NCI-H345 (cell line): ENCODE data around the gene ALK.

Experiments used
- DNase-seq: peaks from one replicate; lab custom pipeline; 2025; lab: John Stamatoyannopoulos, UW

The ALK gene

DNA sequence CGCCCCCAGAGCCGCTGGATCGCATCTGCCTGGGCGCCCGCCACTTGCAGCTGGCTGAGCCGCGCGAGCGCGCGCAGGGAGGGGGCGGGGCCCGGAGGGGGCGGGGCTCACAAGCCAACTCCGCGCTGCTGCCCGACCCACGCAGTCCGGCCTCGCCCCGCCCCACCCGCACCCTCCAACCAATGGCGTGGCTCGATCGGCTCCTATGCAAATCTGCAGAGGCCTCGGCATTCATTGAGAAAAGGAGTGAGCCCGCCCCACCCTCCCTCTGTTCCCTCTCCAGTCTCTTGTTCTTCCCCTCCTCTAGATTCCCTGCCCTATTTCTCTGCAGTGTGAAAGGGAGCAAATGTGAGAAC is at the start of gene ALK:
TSS of gene ALK (minus strand) at position 27 of the 356 bp plus-strand sequence. CDS start 927 bp downstream, outside the sequence.
- DNase-seq = peak; percentile 99

DNA sequence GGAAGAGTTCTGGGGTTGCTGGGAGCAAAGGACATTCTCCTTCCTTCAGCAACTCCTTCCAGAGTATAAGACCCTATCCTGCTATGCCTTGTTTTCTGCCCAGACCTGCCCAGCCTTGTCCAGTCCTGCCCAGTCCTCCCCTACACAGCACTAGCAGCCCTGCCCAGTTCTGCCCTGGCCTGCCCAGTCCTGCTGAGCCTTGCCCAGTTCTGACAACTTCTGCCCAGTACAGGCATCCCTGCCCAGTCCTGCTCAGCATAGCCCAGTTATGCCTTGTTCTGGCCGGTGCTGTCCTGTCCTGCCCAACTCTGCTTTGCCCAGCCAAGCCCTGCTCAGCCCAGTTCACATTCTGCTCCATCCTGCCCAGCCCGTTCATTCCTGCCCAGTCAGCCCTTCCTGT is 44.9 kb upstream of the ALK start:
- DNase-seq = no peak

DNA sequence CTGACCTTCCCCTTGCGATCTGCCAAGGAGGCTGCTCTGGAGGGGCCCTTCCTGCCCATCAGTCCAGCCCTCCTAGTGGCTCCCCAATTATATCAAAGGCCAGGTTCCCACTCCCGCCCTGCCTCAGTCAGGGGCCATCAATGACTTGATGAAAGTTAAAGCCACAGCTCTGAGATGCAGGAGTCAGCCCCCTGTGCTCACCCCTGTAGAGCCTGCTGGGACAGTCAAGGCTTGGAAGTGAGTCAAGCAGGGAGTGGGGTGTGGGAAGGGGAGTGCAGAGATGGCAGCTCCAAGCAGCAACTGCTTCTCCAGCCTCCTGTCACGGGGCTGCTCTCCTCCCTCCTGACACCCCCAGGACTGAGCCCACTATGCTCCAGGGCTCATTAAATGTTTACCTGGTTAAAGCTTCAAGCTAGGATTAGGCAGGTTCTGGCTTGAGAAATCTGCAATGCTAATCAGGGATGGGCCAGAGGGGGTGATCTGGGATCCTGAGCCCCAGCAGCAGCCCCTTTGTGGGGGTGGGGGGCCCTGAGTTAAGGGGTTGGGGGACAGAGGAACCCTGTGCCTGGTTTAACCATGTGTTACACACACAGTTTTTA is 42.7 kb upstream of the ALK start:
- no peak for DNase-seq

DNA sequence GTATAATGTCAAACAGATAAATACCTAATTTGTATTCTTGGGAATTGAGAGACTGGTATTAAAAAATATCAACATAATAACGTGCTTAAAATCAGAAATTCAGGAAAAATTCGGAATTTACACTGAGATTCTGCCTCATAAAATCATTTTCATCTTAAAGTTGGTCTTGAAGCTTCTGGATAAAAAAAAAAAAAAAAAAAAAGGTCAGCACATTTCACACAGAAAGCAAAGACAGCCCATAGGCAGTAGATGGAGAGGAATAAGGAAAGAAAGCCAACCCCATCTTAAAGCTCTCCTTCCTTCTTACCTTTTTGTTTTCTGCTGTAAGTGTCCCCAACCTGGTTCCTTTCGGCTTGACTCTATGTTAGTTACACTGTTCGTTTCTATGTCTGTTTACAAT is 41.5 kb upstream of the ALK start:
- no peak for DNase-seq

DNA sequence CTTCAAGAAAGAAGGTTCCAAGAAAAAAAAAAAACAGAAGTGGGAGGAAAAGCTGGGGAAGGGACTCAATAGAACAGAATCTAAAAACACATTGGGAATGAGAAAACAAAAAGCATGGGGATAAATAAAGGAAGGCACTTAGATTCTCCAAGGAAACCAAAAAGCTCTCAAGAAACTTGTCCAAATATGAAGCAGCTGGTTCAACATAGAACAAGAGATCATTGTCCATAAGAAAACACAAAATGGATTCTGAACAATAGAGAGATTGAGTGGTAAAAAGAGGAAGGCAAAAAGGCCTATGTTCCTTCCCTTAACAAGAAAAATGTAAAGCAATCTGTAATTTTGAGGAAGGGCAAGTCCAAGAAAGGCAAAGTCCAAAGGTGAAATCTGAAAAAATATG is 32.9 kb upstream of the ALK start:
- no peak for DNase-seq

DNA sequence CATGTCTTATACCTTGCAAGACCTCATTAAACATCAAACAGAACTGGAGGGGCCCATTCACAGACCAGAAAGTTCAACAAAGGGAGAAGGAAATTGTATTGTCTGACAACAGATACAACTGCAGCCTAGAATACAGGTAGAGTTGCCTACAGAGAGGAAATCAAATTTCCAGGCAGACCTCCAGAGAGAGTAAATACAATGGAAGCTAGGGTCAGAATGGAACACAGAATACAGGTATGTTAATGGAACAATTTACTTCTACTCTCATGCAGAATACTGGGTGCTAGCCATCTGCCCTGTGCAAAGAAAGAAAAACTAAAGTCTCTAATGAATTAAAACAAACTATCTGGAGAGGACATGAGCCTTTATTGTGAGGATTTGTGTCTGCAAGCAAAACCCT is 31.6 kb upstream of the ALK start:
- no peak for DNase-seq

DNA sequence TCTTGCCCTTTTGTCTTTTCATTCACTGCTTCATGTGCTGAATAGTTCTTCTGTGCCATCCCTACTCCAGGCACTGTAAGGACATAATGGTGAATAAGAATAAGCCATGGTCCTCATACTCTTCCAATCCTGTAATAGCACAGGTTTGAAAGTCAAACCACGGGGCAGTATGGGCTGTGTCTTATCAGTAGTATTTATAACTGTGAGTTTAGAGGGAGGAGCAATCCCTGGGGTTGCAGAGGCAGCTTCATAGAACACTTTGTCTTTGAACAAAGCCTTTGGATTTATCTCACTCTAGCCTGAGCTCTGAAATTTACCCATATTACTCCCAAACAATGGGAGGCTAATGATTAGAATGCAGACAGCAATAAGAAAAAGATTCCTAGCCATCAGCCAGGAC is 30.2 kb upstream of the ALK start:
- DNase-seq = no peak

DNA sequence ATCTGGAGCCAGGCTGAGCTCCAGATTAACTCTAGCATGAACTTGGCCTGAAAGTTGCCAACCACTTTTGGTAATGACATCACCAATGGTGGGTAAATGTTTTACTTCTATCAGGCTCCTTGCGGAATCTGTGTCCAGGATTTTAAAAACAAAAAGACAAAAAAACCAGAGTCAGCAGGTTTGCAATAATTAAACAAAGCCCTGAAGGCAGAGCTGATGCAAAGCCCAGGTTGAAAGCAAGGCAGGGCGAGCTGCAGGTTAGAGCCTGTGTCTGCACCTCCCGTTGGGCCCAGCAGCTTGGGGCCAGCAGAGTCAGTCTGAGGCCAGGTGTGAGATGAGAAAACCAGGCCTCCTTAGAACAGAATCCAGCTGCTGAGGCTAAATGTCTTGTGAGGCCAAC is 29.1 kb upstream of the ALK start:
- DNase-seq = no peak

DNA sequence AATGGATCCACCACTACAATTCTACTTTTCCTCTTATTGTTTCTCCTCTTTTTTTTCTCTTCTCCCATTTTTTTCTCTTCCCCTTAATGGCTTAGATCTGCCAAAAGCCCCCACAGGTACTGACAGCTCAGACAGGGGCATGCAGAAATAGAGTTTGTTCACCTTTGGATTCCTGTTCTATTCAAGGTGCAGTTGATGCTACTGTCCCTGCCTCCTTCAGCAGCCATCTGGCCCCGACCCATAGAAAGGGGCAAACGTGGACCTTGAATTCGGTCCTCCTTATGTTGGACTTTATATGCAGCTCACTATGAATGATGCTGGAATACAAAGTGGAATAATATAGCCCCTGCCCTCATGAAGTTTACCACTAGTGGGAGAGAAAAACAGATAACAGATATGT is 27.7 kb upstream of the ALK start:
- no peak for DNase-seq

DNA sequence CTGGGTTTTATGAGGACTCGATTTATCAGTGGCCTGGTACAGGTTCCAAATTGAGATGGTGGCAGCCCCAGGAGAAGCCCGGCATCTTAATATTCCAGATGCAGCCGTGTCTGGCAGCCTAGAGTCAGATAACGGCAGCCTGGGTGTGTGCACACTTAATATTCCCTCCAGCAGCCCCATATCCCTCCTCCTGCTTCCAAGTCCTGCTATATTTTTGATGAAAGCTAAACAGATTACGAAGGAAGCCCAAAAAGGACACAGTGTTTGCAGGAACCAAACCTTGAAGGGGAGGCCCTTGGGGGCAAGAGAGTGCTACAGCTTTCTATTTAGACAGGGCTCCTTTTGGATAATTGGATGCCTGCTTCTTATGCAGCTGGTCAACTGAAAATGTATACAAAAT is 25.1 kb upstream of the ALK start:
- DNase-seq = no peak

DNA sequence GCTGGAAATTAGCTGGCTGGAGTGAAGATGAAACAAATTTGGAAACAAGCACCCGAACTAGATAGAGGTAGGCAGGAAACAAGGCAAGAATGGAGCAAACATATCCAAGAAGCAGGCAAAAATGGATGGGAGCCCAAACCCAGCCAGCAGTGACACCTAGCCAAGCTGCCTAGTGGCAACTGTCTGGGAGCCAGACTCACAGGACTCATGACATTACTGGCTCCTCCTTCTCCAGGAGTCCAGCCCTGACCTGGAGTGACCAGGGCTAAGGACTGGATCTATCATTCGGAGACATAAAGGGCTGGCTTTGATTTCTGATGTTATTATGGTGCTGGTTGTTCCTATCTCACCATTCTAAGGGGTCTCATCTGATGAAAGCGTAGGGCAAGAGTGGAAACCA is 21.3 kb upstream of the ALK start:
- no peak for DNase-seq

DNA sequence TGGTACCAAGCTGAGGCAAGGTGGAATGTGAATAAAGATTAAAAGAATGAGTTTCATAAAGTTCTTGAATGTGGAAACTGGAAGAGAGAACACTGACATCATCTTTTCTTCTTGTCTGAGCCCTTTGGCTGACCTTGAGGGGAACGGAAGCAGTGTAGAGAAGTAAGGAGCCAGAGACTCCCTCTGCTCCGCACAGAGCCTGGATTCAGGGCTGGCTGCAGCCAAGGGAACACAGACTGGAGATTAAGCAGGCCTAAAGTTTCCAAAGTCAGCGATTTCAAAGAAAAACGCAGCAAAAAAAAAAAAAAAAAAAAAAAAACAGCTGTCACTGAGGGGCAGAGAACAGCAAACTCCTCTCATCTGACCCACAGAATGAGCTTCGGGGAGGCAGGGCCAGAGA is 19.3 kb upstream of the ALK start:
- DNase-seq = no peak

DNA sequence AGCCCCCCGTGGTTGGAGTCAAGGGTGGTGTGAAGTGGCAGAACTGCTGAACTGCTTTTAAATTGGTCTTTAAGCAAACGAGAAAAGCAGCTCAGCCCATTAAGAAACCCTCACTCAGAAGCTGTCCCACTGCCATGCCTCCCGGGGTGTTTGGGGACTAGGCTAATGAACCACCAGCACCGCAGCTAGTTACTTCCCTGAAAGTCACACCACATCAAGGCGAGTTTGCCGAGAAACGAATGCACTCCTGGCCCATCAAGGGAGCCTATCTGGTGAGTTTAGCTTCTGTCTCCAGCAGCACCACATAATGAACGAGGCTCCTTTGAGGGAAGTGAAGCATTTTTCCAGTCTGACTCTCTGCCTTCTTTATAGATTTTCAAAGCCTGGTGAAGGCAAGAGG is 14.6 kb upstream of the ALK start:
- DNase-seq = no peak

DNA sequence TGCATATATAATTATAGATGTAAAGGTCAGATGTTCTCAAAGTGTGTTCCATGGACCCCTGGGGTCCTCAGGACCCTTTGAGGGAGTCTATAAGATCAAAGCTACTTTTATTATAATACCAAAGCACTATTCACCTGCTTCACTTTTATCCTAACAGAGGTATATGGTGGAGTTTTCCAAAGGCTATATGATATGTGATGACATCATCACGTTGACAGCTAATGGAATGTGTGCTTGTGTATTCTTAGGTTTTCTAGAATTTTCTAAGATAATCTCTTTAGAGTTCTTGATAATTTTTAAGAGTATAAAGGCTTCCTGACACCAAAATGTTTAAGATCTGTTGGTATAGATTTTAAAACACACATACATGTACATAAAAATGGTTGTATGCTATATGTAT is 10.4 kb upstream of the ALK start:
- DNase-seq = no peak

DNA sequence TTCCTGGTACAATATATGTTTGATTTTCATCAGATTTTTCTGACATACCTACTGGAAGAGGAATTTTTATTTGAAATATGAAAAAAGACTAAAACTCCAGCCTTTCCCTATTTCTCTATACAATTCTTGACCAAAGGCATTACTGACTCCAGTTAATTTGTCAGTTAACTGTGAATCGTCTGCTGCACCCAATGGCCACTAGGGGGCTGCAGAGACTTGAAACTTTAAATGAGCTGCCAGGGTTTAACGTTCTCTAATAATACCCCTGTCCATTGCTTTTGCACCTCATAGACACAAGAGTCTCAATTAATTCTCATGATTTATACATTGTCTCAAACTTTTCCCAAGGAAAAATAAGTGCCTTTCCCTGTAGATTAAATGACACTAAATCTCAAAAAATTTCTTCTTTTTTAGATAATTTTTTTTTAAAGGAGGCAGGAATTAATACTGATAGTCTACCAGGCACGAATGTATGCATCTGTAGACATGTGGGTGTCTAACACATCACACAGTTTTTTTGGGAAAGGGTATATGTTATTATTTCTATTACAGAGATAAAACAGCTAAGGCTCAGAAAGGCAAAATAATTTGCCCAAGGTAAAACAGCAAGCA is 1.8 kb upstream of the ALK start:
- DNase-seq = peak; percentile 83

DNA sequence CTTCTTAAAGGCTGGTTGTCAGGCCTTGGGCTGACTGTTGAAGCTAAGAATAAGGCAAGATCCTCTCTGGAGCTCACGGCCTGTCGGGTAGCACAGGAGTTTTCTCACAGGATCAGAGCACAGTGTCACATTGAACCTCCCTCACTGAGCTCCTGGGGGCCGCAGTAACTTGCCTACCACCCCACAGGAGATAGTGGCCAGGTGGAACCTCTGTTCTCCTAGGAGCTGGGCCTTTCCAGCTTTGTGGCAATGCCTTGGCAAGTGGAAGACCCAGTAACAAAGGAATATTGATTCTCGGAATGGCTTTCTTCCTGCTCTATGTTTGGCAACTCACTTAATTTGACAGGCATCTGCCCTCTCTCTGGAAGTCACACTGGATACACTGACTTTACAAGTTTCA is 1.2 kb upstream of the ALK start:
- no peak for DNase-seq

DNA sequence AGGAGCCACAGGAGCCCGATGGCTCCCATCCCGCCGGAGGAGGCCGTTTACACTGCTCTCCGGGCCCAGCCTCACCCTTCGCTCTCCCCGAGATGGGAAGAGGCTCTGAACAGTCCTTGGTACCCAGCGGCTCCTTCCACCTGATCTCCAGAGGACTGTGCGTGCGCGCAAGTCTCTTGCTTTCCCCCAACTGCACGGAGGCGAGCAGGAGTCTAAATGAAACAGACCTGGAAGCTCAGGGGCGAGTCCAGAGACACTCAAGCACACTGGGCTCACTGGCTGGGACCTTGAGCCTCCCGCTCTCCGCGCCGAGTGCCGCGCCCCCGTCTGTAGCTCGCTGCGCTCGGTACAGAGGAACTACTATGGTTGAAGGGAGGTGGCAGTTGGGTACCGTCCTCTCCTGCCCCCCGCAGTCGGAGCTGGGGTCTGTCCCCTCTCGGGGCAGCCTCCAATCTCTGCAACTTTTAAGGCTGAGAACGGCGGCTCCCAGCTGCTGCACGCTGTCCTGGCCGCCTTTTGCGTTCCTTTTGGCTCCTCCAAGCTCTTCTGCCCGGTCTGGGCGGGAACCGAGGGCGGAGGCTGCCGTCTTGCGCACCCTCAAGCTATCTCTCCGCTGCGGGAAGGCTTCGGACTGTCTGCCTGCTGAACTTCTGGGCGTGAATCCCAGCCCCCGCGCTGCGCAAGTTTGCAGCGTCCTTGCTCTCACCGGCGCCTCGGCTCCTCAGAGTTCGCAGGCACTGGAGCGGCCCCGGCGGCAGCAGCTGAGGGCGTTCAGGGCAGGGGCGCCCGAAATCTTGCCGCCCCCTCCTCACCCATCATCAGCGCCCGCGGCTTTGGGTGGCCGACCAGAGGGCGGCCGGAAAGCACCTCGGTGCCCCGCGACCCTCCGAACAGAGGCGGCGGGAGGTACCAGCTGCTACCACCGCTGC is 491 bp downstream of the ALK start:
- peak; percentile 80 for DNase-seq

DNA sequence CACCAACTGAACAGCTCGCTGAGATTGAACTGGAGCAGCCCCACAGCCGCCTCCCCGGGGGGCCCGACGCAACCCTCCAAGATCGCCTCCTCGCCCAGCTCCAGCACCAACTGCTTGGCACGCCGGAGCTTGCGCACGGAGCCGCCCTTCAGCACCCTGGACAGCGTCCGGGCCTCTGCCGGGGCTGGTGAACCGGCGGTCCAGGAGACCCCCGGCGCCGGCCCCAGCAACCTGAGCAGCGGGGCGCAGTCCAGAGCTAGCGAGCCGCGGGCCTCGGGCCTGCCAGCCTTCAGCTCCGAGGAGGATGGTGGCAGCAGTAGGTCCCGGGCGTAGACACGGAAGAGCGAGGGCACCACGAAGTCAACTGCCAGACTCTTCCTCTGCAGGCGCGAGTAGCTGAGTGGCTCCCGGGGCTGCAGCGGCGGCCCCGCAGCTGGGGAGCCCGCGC is 1.2 kb downstream of the ALK start:
- no peak for DNase-seq

DNA sequence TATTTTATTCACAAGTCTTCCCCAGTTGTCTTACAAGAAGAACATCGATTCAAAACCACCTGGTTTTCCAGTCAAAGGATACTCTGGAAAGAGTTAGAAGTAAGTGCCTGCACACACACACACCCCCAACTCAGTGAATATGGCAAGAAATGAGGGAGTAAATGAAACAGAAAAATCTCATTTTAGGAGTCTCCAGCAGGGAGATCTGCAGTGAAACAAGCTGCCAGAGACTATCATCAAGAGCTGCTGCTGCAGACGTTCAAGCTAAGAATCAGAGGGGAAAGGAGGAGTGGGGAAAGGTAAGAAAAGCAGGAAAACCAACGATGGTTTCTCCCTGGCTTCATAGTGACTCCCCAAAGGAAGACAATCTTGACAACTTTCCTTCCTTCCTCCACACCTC is 2.4 kb downstream of the ALK start:
- DNase-seq = no peak

DNA sequence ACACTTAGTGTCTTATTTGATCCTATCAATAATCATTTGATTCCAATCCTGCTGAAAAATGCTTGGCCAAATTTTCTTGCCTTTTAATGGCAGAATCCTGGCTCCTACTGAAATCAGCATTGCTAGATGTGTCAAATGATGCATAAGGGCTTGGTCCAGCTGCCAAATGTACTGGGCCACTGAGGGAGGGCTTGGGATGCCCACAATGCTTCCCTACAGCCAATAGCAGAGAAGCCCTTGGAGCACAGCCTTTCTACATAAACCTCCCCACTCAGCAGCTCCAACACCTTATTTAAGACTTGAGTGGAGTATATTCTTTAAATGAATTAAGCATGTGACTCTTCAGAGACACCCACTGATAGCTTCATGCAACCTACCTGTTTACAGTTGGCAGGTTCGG is 3.6 kb downstream of the ALK start:
- no peak for DNase-seq

DNA sequence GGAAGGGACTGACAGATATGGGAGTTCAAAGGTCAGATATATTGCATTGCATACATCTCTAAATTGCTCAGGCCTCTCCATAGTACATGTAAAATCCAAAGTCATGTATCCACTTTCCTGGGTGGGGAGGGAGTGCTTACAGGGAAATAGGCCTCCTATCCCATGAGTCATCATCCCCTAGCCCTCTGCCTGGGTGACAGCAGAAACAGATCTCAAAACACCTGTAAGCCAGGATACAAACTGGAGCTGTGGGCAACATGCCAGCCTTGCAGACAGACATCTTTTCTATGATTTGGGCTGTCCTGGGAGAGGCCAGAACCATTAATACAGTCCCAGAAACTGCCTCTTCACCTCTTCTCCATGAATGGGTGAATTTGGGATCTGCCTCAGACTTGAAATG is 4.8 kb downstream of the ALK start:
- peak; percentile 49 for DNase-seq

DNA sequence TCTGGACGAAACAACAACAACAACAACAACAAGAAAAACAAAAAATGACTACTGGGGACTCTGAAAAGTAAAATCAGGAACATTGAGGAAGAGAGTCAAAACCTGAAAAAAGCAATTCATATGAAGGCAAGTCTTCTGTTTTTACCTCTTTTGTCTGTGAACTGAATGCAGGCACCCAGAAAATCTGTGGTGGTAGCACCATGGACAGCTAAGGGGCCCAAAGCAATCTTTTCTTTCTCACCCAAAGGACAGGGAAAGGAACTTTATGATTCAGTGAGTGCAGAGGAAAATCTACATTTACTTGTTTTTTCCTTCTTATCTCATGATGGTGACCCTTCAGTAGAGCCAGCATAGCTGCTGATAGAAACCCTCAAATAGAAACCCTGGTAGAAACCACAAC is 10.4 kb downstream of the ALK start:
- no peak for DNase-seq

DNA sequence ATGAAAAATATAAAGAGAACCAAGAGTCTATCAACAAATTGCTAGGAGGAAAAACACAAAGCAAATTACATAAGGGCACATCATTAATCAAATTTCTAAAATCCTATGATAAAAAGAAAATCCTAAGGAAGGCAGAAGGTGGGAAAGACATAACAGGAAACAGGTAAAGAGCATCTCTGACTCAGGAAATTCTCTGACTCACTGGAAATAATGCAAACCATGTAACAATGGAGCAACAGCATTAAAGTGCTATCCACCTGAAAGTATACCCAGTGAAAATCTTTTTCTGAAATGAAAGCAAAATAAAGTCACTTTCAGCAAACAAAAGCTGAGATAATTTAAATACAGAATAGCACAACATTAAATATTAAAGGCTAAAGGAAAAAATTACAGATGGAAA is 10.9 kb downstream of the ALK start:
- DNase-seq = no peak
